PC-3 (cell line): ENCODE measurements around the gene KCNC4.

Experiments
- CTCF ChIP-seq: fragments of 300-600 bp; sonication (generic); conservative IDR thresholded peaks from 2 replicates; pipeline ENCODE4 v1.5.1; 2017; ENCODE audit warnings: antibody characterized with exemption, low read depth, mild to moderate bottlenecking, low read length
- EZH2 ChIP-seq: fragments of 300-600 bp; sonication (generic); IDR thresholded peaks from one replicate; pipeline ENCODE4 v1.6.1; 2017; ENCODE audit warnings: antibody characterized with exemption, mild to moderate bottlenecking, low read length; ENCODE audit not compliant: unreplicated experiment
- EZH2phosphoT487 ChIP-seq: fragments of 300-600 bp; sonication (generic); IDR thresholded peaks from 2 replicates; pipeline ENCODE4 v1.6.1; 2018; ENCODE audit warnings: mild to moderate bottlenecking, antibody characterized with exemption, low read length, borderline replicate concordance

DNA sequence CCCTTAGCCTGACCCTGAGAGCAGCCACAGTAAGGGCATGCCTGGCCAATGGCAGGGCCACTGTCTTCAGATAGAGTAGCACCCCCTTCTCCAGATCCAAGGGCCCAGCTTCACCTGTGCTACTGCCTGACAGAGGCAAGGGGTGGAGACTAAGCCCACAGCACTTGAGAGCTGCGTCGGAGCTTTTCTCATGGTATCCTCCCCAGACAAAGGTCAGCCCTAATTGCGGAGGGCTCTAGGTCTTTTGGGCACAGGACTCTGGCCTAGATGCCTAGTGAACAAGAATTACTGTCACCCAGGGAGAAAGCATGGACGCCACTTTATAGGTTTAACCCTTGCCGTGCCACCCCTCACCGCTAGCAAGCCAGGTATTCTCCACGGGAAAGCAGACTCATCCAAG lies 15.1 kb downstream of the KCNC4 start:
- TF ChIP-seq EZH2 (no peak), CTCF (no peak), EZH2phosphoT487 (no peak)
